Activated naive CD4-positive, alpha-beta T cell treated with Interleukin-2 at 50 U/mL for 16 hours (primary cell): ENCODE measurements around the gene RUFY3.
A peak's percentile ranks its signal among the peaks of the same experiment; 100 is the strongest.
"Not testable (repeated sequence)": the region's sequence is repeated elsewhere in the genome, so short reads cannot be mapped to it uniquely, and the experiment has no call there.

ENCODE experiments used
- DNase-seq: peaks from one replicate; pipeline ENCODE4 v3.0.0-alpha.2; 2020

RUFY3 gene, protein sequence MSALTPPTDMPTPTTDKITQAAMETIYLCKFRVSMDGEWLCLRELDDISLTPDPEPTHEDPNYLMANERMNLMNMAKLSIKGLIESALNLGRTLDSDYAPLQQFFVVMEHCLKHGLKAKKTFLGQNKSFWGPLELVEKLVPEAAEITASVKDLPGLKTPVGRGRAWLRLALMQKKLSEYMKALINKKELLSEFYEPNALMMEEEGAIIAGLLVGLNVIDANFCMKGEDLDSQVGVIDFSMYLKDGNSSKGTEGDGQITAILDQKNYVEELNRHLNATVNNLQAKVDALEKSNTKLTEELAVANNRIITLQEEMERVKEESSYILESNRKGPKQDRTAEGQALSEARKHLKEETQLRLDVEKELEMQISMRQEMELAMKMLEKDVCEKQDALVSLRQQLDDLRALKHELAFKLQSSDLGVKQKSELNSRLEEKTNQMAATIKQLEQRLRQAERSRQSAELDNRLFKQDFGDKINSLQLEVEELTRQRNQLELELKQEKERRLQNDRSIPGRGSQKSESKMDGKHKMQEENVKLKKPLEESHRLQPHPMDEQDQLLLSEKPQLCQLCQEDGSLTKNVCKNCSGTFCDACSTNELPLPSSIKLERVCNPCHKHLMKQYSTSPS

GRCh38 chr4:70721747-70722146 is at the start of gene RUFY3:
Gene RUFY3, plus strand, starts transcription at chr4:70721964. Its CDS starts 610 bp downstream, at chr4:70722574.
- DNase-seq: no peak

DNA sequence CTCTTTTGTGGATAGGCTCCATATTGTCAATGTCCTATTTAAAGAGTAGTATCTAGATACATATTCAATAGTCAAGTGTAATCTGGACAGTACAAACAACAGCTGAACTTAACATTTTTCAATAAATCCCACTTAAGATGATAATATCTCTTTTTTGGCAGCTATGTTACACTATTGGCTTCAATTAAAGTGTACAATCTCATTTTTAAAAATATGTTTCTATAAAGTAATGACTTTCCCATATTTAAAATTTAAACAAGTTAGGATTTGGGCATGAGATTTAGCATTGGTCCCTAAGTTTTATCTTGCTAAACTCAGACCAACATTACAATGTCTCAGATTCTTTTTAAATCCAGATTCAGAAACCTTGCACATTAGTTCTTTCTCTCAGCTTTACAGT is 47.6 kb upstream of the RUFY3 start:
- no peak for DNase-seq

DNA sequence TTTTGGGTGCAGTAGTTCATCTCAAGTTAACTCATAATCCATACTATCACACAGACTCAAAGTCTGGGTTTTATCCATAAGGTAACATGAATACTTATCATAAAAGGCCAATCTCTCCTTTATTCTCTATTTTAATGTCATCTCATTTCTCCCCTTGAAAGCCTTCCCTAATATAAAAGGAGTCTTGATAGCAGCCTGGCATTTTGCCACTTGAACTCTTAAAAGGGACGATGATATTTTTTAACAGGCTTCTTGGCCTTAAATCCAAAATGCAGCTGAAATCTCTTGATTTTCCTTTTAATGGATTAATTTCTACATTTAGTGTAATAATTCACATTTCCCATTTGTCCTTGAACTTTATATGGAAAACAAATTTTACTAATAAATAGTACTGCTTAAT is 47.0 kb upstream of the RUFY3 start:
- no peak for DNase-seq

GRCh38 chr4:70676554-70677090 is 45.1 kb upstream of the RUFY3 start:
- DNase-seq: no peak

GRCh38 chr4:70678383-70678999 is 43.3 kb upstream of the RUFY3 start:
- DNase-seq: no peak

DNA sequence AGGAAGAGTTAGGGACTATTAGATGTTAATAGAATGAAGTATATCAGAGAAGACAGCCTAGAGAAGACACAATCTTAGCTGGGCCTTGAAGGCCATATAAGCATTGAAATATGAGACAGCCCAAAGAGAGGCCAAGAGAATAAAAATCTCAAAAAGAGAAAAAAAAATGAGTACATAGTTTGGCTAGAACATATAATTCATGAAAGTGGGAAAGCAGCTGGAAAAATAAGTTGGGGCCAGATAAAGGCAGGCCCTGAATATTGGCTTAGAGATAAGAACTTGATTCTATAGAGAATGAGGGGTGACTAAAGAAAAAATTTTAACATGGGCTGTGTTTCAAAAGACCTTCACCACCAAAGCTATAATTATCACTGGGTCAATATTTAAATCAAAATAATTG is 40.8 kb upstream of the RUFY3 start:
- no peak for DNase-seq

DNA sequence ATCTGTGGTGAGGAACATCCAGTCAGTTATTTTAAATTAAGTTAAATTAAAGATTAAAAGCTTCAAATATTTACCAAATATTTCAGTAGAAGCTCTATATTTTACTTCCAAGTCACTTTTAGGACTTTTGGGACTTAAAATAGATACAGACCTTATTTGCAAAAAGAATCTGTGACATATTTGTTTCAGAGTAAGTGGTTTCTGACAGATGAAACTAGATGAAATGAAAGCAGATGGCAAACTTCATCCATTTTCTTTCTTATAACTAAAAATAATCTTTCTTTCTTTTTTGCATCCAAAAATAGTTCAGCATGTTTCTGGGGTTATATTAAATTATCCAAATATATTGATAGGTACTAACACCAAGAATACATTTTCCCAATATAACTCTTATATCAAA is 40.1 kb upstream of the RUFY3 start:
- no peak for DNase-seq

GRCh38 chr4:70682142-70682541 is 39.6 kb upstream of the RUFY3 start:
- DNase-seq: not testable (repeated sequence)

- peak; percentile 28 for DNase-seq
These were observed 34.4 kb upstream of the RUFY3 start for GRCh38 chr4:70687392-70687791.

DNA sequence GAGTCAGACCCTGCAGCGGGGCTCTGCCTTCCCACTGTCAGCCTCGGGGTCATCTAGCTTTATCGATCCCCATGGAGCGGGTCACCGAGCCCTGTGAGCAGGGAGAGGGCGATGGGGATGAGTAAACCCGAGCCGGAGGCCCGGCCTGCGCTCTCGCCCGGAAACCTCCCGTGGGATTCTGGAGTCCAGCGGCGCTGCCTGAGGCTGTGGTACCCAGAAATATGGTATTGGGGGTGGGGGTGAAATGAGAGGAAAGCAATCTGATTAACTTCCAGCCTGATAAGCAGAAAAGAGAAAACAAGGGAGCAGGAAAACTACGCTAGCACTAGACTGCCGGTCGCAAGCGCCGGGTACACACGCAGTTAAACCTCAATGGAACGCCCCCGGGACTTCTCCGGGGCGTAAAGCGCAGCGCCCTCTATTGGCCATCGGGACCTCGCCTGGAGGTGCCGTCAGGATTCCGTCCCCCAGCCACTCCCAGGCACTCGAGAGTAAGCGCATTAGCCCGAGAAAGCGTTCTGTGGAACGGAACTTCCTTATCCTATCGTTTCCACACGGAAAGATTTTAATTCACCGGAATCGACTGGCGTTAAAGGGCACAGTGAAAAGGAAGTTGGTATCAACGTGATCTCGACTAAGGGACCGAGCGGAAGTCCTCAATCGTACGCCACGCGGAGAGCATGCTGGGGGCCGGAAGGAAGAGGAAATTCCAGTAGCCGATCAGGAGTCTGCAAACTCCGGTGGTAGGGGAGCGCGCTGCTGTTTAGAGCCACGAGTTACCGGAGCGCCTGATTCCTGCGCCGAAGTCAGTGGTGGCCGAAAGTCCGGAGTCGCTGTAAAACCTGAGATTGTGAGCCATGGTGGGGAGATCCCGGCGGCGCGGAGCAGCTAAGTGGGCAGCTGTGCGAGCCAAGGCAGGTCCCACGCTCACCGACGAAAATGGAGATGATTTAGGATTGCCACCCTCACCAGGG is 33.7 kb upstream of the RUFY3 start, which contains the start of gene UTP3:
Gene UTP3 (plus strand): TSS at position 712 of the 974 bp plus-strand sequence. CDS start 146 bp downstream, at position 858.
- peak; percentile 96 for DNase-seq

- DNase-seq: no peak
These were observed 33.0 kb upstream of the RUFY3 start for GRCh38 chr4:70688795-70689231.

GRCh38 chr4:70691661-70692060 is 30.1 kb upstream of the RUFY3 start:
- no peak for DNase-seq

DNA sequence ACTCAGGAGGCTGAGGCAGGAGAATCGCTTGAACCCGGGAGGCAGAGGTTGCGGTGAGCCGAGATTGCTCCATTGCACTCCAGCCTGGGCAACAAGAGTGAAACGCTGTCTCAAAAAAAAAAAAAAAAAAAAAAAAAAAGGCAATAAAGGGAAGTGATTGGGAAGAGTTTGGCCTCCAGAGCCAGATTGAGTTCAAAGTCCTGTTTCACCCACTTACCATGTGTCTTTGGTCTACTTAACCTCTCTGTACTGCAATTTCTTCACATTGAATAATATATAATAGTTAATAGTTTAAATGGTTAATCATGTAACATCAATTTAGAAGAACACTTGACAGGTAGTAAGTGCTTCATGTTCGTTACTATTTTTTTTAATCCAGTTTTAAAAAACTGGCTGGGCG is 27.1 kb upstream of the RUFY3 start:
- DNase-seq: not testable (repeated sequence)

DNA sequence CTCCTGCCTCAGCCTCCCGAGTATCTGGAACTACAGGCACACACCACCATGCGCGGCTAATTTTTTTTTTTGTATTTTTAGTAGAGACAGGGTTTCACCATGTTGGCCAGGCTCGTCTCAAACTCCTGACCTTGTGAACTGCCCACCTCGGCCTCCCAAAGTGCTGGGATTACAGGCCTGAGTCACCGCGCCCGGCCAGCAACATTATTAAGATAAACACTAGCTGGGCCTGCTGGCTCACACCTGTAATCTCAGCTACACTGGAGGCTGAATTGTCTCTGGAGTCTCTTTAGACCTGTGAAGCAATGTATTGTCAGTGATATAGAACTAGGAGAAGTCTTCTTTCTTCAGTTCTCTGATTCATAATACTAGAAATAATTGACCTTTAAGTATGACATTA is 23.3 kb upstream of the RUFY3 start:
- not testable (repeated sequence) for DNase-seq

GRCh38 chr4:70700712-70701111 is 21.1 kb upstream of the RUFY3 start:
- no peak for DNase-seq

DNA sequence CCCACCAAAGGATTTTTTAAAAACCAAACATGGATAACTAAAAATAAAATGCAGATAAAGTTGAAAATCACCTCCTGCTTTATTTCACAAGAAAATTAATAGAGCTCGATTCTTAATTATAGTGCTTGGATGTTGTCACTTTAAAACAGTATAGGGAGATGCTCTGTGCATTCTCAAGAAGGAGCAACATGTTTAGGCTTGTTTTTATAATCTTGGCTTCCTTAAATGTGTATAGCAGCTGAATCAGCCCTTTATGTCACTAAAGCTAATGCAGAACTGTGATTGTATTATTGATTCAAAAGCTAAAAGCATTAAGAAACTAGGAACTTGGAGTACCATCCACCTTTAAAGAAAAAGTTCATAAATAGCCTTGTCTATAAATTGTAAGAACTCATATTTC is 20.5 kb upstream of the RUFY3 start:
- DNase-seq: no peak

- not testable (repeated sequence) for DNase-seq
These were observed 19.2 kb upstream of the RUFY3 start for GRCh38 chr4:70702592-70702991.

DNA sequence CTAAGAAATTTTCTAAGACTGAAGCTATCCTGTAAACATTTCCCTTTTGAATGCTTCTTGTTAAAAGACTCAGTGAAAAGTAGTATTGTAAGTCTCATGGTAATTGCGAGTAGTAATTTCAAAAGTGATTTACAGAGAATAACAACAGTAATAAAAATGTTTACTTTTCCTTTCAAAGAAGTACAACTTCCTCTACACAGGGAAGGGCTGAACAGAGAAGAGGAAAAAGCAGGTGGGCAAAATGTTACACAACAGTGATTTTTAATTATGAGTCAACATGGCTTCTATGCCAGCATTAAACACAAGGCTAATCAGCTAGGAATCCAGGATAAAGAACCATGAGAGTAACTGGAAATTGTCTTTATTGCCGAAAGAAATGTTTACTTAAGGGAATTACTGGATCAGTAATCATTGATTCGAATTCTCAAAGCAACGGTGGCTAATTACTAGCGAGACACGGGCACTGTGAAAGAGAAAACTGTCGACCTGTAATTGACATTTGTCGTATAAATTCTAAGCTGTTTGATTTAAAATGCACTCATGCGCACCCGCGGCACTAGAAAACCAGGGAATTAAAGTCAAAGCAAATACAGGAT is 18.0 kb upstream of the RUFY3 start:
- DNase-seq: no peak

DNA sequence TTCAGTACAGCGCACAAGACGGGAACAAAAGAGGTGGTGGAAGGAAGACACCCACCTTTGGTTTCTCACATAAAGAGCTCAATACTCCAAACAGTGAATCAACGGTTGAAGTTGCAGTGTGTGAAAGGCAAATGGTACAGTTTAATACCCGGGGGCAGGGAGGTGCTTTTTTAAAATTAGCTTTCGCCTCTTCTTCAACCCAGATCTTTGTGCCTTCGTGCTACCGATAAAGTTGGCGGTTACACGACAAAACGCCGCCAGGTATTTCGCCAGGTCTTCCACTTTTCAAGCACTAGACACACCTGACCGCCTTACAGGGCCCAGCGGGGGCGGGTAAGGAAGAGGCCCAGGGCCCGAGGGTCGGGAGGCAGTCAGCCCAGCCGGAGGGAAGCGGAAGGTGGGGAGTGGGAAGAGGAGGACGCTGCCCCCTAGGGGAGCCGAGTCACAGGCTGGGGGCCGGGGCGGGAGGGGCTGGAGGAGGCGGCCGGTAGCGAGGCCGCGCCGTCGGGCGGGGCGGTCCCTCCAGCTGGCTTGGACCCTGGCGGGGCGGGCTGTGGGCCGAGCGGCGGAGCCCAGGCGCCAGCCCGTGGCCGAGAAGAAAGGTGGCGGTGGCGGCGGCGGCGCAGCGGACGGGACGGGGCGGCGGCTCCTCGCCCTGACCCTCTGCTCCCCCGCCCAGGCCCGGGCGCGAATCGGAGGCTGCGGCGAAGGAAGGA is 17.4 kb upstream of the RUFY3 start:
- DNase-seq: peak; percentile 62

GRCh38 chr4:70704931-70705182 is 16.9 kb upstream of the RUFY3 start:
- DNase-seq: peak; percentile 38
